ENCODE results near the gene PIP5K1C.

Gene PIP5K1C

DNA sequence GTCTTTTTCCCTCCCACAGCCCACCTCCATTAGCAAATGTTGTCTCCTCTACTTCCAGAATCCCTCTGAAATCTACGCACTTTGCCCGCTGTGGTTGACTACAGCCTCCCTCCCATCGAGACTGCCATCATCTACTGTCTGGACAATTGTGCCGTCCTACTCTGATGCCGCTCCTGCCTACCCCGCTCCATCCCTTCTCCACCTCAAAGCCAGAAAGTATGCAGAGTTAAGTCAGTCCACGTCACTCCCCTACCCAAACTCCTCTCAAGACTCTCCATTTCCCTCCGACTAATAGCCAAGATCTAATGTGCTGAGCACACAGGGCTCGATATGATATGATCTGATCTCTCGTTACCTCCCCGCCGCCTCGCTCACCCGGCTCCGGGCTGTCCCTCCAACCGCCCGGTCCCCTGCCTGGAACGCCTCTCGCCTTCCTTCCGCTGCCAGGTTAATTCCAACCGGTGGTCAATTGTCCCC is 74.2 kb downstream of the PIP5K1C start:
- peak overlapping the region; percentile 88 for H3K27ac ChIP-seq
- TF ChIP-seq, protein P1, sequence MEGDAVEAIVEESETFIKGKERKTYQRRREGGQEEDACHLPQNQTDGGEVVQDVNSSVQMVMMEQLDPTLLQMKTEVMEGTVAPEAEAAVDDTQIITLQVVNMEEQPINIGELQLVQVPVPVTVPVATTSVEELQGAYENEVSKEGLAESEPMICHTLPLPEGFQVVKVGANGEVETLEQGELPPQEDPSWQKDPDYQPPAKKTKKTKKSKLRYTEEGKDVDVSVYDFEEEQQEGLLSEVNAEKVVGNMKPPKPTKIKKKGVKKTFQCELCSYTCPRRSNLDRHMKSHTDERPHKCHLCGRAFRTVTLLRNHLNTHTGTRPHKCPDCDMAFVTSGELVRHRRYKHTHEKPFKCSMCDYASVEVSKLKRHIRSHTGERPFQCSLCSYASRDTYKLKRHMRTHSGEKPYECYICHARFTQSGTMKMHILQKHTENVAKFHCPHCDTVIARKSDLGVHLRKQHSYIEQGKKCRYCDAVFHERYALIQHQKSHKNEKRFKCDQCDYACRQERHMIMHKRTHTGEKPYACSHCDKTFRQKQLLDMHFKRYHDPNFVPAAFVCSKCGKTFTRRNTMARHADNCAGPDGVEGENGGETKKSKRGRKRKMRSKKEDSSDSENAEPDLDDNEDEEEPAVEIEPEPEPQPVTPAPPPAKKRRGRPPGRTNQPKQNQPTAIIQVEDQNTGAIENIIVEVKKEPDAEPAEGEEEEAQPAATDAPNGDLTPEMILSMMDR (conservative IDR thresholded peaks at IDR 0.05): no peak

DNA sequence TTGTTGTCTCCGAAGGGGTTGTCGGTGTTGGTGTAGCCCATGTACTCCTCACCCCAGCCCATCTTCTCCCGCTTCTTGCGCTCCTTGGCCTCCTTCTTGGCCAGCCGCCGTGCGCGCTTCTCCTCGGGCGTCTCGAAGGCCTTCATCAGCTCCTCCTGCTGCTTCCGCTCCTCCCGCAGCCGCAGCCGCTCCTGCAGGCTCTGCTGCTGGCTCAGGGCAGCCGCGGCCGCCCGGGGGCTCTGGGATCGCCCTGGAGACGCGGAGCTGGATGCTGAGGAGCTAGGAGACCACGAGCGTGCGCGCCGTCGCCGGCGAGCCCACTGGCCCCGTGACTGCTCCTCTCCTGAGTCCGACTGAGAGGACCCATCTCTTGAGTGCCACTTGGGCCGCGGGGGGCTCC is 76.6 kb downstream of the PIP5K1C start:
- H3K27ac ChIP-seq: no peak overlapping the region
- TF ChIP-seq, protein P1 (conservative IDR thresholded peaks at IDR 0.05): no peak

DNA sequence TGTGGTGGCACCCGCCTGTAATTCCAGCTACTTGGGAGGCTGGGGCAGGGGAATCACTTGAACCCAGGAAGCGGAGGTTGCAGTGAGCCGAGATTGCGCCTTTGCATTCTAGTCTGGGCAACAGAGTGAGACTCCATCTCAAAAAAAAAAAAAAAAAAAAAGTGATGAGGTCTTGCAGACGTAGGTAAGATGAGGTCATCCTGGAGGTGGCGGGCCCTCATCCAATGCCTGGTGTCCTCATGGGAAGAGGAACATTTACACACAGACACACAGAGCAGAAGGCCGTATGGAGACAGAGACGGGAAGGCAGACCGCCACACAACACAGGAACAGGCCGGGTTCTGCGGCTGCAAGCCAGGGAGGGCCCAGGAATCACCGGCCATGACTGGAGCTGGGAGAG is 78.0 kb downstream of the PIP5K1C start:
- H3K27ac ChIP-seq: no peak overlapping the region
- TF ChIP-seq, protein P1 (conservative IDR thresholded peaks at IDR 0.05): no peak

DNA sequence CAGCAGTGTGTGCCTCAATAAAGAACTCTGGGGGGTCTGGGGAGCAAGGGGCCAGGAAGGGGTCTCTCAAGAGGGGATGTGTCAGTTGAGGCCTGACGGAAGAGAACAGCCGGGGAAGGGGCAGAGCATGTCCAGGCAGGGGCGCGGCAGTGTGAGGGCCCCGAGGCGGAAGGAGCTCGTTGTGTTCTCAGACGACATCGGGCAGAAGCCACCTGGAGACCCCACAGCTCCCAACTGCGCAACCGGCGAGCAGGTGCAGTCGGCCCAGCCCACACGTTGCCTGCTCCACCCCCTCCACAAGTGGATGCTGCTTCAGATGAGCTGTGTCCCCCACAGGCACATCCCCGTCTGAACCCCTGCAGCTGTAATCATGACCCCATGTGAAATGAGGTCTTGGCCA is 78.6 kb downstream of the PIP5K1C start:
- no peak overlapping the region for H3K27ac ChIP-seq
- TF ChIP-seq, protein P1 (conservative IDR thresholded peaks at IDR 0.05): no peak

DNA sequence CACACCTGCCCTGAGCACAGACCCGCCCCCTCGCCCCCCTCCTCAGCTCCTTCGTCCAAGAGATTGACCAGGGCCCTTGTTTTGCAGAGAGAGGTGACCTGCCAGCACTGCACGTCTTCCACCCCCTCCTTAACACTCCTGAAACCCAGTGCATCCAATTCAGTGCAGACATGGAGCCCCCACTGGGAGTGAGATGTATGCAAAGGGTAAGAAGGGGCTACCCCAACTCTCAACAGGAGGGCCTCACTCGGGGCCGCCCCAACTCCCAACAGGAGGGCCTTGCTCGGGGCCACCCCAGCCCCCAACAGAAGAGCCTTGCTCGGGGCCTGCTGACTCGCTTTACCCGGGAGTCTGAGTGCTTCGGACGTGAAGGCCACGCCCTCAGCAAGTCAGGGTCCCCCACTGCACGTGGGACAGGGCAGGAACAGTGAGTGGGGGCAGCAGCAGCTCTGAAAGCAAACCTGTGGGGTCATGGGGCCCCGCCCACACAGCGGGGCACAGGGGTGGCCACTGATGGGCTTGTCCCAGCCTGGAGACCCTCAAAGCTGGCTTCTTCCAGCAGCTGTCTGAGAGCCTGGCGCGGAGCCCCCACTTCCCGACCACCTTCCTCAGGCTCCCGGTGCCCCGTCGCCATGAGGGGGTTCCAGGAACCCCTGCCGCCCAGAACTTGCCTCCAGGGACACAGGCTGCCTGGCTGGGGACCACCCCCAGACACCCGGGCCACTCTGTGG is 79.3 kb downstream of the PIP5K1C start:
- TF ChIP-seq, protein P1 (conservative IDR thresholded peaks at IDR 0.05): no peak
- H3K27ac ChIP-seq: no peak overlapping the region

DNA sequence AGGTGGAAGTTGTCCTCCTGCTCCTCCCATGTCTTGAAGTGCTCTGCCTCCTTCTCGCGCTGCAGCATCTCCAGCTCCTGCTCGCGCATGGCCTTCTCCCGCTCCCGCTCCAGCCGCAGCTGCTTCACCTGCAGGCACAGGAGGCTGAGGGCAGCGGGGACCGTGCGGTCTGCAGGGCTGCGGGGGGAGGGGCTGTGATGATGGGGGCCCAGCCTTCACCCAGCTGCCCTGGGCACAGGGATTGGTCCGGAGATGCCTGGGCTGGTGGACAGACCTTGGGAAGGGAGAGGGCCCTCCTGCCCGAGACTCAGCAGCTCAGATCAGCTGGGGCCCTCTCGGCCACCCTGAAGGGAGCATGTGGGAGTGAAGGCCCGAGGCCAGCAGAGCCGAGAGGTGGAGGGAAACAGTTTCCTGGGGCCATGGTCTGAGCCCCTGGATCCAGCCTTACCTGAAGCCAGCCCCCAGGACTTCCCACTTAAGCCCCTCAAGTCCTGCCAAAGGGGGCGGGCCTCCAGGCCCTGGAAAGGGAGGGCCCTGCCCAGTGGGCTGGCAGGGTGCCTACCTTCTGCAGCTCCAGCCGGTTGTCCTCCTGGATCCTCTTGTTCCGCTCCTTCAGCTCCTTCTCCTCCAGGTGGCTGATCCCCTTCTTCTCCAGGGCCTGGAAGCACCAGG is 80.0 kb downstream of the PIP5K1C start:
- no peak overlapping the region for H3K27ac ChIP-seq
- TF ChIP-seq, protein P1 (conservative IDR thresholded peaks at IDR 0.05): no peak

DNA sequence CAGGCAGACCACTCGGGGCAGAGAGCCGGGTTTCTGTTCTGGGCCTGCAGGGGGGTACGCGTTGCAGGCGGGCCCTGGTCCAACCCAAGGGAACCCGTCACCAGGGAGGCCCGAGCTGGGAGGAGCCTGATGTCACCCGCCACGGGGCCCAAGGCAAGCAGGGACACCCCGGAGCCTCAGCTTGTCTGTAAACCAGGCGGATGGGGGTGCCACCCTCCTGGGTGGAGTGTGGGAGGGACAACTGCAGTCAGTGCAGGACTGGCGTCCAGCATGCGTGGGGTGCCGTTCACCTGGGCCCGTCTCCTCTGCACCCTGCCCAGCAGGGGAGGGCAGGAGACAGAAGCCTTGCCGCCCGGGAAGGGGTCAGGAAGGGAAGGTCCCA is 80.6 kb downstream of the PIP5K1C start:
- TF ChIP-seq, protein P1 (conservative IDR thresholded peaks at IDR 0.05): no peak
- no peak overlapping the region for H3K27ac ChIP-seq

Measured in VCaP (cell line).